Measurements from ENCODE around the gene DLGAP1. TPM values are rescaled to one million over a fixed set of nuclear protein-coding genes. Genes with fewer than 3 reads are reported as not detected.

Gene DLGAP1
- total RNA-seq, 1 experiment from 2014 or later = 0.39 TPM

- ChIA-PET CTCF (no interaction called here), POLR2A (no interaction called here)
- no peaks in the 10 kb centered on the region for H3K36me3 ChIP-seq (ENCODE audit: control insufficient read depth in 1 of 2, insufficient read depth in 2 of 2, low read length in 2 of 2)
These were observed 377.4 kb downstream of the DLGAP1 start for GRCh38 chr18:4077721-4078120.

GRCh38 chr18:4077204-4077603, 377.9 kb downstream of the DLGAP1 start:
- BruUV-seq (replicated peaks) = no TSS peak
- H3K4me2 ChIP-seq (ENCODE audit: low read length) = no peak overlapping the region
- ChIA-PET RAD21 (ENCODE audit: low non-redundant PET in 1 of 2, low total read pairs in 2 of 2, uncharacterized antibody in 2 of 2, unreplicated experiment in 2 of 2) (no interaction called here), POLR2A (no interaction called here), CTCF (no interaction called here)
- H3K9ac ChIP-seq (ENCODE audit: low read length) = no peak overlapping the region
- no peak for TF ChIP-seq REST (IDR thresholded peaks at IDR 0.05; ENCODE audit: low read depth)
- no peak for TF ChIP-seq EZH2phosphoT487 (IDR thresholded peaks at IDR 0.05; ENCODE audit: borderline replicate concordance)
- no peak for TF ChIP-seq ZNF274 (IDR thresholded peaks at IDR 0.05; ENCODE audit: low read depth, low read length)
- no peak for TF ChIP-seq POLR2A (IDR thresholded peaks at IDR 0.05; ENCODE audit: borderline replicate concordance, extremely low read depth, insufficient read depth, insufficient read length)
- no peaks in the 10 kb centered on the region for H3K4me1 ChIP-seq (ENCODE audit: control insufficient read depth in 1 of 2, insufficient read depth in 2 of 2, low read length in 2 of 2)
- no peaks in the 10 kb centered on the region for H4K20me1 ChIP-seq (ENCODE audit: insufficient read depth)
- H3K9me2 ChIP-seq (ENCODE audit: insufficient read depth) = no peaks in the 10 kb centered on the region
- intact Hi-C loops (cut with micrococcal nuclease) = no loop called here
- ATAC-seq (no peak), DNase-seq (ENCODE audit: low read depth, low spot score) (no peak)
- H3K27me3 ChIP-seq (ENCODE audit: insufficient read depth, low read length) = no peaks in the 10 kb centered on the region
- no peak overlapping the region for H3K4me3 ChIP-seq (replicated peaks in 1 of 2; ENCODE audit: low read depth in 1 of 2, low read length in 2 of 2)
- H3K79me2 ChIP-seq (ENCODE audit: insufficient read depth, low read length) = no peaks in the 10 kb centered on the region
- H3K27ac ChIP-seq (ENCODE audit: low read depth, low read length) = no peak overlapping the region
- no peaks in the 10 kb centered on the region for H3K36me3 ChIP-seq (ENCODE audit: control insufficient read depth in 1 of 2, insufficient read depth in 2 of 2, low read length in 2 of 2)
- H3K9me3 ChIP-seq (ENCODE audit: control insufficient read depth in 1 of 2, insufficient read depth in 1 of 2, low read depth in 1 of 2, low read length in 2 of 2) = no peaks in the 10 kb centered on the region
- no peak overlapping the region for H2AFZ ChIP-seq (ENCODE audit: low read depth, low read length, poor library complexity, severe bottlenecking)

More at GRCh38 chr18:4077721-4078120, 377.4 kb downstream of the DLGAP1 start:
- H3K9me3 ChIP-seq (ENCODE audit: control insufficient read depth in 1 of 2, insufficient read depth in 1 of 2, low read depth in 1 of 2, low read length in 2 of 2) = no peaks in the 10 kb centered on the region
- H2AFZ ChIP-seq (ENCODE audit: low read depth, low read length, poor library complexity, severe bottlenecking) = no peak overlapping the region
- H3K27me3 ChIP-seq (ENCODE audit: insufficient read depth, low read length) = no peaks in the 10 kb centered on the region
- no peak overlapping the region for H3K4me3 ChIP-seq (replicated peaks in 1 of 2; ENCODE audit: low read depth in 1 of 2, low read length in 2 of 2)
- intact Hi-C loops (cut with micrococcal nuclease) = no loop called here
- H3K4me1 ChIP-seq (ENCODE audit: control insufficient read depth in 1 of 2, insufficient read depth in 2 of 2, low read length in 2 of 2) = no peaks in the 10 kb centered on the region
- no peak overlapping the region for H3K9ac ChIP-seq (ENCODE audit: low read length)
- DNase-seq (ENCODE audit: low read depth, low spot score) (no peak), ATAC-seq (no peak)
- H3K4me2 ChIP-seq (ENCODE audit: low read length) = no peak overlapping the region
- H3K79me2 ChIP-seq (ENCODE audit: insufficient read depth, low read length) = no peaks in the 10 kb centered on the region
- RAD21 ChIA-PET (ENCODE audit: low non-redundant PET in 1 of 2, low total read pairs in 2 of 2, uncharacterized antibody in 2 of 2, unreplicated experiment in 2 of 2) = no interaction called here
- no peak overlapping the region for H3K27ac ChIP-seq (ENCODE audit: low read depth, low read length)
- no TSS peak for BruUV-seq (replicated peaks)
- H3K9me2 ChIP-seq (ENCODE audit: insufficient read depth) = no peaks in the 10 kb centered on the region
- no peak for TF ChIP-seq SIN3A (IDR thresholded peaks at IDR 0.05; ENCODE audit: low read depth)
- H4K20me1 ChIP-seq (ENCODE audit: insufficient read depth) = no peaks in the 10 kb centered on the region

All from HCT116 (cell line).